ENCODE results near the gene GAS7. TPM values are rescaled to one million over a fixed set of nuclear protein-coding genes. Genes with fewer than 3 reads are reported as not detected.
A peak's percentile ranks its signal among the peaks of the same experiment; 100 is the strongest.

GAS7 gene
- total and polyA plus RNA-seq, 3 donors from 2014 or later = 70.2 to 184 (median 152) TPM

DNA sequence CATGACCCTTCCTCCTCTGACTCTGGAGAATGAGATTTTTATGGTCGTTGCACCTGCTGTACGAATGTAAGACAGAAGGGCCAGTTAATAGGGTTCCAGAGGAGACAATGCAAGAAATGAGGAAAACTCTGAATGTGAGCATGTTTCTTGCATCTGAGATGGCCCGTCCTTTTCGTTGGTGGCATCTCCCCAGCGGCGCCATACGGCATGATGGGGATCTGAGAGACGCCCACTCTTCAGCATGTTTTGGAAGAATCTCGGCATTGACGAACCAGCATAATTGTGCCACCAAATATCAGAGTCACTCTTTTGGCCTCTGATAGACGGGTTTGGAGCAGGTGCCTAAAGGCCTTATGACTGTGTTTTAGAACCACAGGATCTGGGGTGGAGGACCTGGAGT, 166.8 kb downstream of the GAS7 start:
- no peaks in the 10 kb centered on the region for H3K36me3 ChIP-seq (ENCODE audit: low read depth, missing control alignments)
- H3K4me3 ChIP-seq = no peak overlapping the region
- intact Hi-C loops (cut with DNase I; ENCODE audit: low total_unique reads) = no loop called here
- peaks cover 18% of the 10 kb centered on the region for H3K4me1 ChIP-seq
- WGBS, 2 donors = 84 to 85% methylated on average over 9 to 11 of the region's 11 CpGs
- no peak for DNase-seq
- H3K9me3 ChIP-seq = no peaks in the 10 kb centered on the region
- no peak overlapping the region for H3K27ac ChIP-seq
- TF ChIP-seq POLR2A (IDR thresholded peaks at IDR 0.05) = no peak
- TF ChIP-seq, protein P1, sequence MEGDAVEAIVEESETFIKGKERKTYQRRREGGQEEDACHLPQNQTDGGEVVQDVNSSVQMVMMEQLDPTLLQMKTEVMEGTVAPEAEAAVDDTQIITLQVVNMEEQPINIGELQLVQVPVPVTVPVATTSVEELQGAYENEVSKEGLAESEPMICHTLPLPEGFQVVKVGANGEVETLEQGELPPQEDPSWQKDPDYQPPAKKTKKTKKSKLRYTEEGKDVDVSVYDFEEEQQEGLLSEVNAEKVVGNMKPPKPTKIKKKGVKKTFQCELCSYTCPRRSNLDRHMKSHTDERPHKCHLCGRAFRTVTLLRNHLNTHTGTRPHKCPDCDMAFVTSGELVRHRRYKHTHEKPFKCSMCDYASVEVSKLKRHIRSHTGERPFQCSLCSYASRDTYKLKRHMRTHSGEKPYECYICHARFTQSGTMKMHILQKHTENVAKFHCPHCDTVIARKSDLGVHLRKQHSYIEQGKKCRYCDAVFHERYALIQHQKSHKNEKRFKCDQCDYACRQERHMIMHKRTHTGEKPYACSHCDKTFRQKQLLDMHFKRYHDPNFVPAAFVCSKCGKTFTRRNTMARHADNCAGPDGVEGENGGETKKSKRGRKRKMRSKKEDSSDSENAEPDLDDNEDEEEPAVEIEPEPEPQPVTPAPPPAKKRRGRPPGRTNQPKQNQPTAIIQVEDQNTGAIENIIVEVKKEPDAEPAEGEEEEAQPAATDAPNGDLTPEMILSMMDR (IDR thresholded peaks at IDR 0.05) = no peak
- H3K27me3 ChIP-seq = no peaks in the 10 kb centered on the region

DNA sequence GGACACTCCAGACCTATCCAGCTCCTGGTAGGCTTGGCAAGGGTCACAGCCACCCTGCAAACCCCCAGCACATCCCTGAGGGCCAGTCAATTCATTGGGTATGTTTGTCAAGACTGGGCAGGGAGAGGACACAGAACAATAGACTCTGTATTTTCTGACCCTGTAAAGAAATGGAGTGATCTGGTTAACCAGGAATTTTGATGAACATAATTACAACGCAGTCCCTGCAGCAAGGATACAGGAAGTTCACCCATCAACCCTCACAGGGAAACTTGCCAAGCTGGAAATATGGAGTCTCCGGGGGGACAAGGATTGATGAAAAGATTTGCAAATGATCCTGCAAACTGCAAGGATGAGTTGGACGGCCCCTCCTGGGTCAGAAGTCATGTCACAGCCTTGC, 167.3 kb downstream of the GAS7 start:
- intact Hi-C loops (cut with DNase I; ENCODE audit: low total_unique reads) = no loop called here
- DNase-seq = no peak
- Histone ChIP-seq H3K4me1 (peaks cover 14% of the 10 kb centered on the region), H3K36me3 (ENCODE audit: low read depth, missing control alignments) (no peaks in the 10 kb centered on the region), H3K27ac (peak overlapping the region in 1 of 2 donors; percentile 14), H3K4me3 (no peak overlapping the region), H3K9me3 (no peaks in the 10 kb centered on the region), H3K27me3 (no peaks in the 10 kb centered on the region)
- WGBS, 2 donors = 43 to 50% methylated on average over 3 of the region's 3 CpGs
- TF ChIP-seq, protein P1 (IDR thresholded peaks at IDR 0.05) = no peak
- TF ChIP-seq POLR2A (IDR thresholded peaks at IDR 0.05) = no peak

DNA sequence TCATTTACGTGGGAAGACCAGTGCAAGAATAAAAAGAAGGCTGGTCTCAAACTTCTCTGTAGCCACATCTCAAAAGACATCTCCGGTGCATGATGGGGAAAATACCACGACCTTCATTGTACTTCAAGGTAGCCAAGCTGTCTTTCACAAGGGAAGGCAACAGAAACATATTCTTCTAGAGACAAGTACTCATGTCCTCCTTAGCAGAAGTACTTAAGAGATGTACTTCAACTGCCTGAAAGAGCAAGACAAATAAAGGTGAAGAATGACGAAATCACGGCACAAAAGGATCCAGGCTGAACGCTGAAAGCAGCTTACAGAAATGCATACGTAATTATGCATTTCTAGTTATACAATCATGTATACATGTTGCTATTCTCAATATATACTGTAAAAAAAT, 169.3 kb downstream of the GAS7 start:
- Histone ChIP-seq H3K27me3 (no peaks in the 10 kb centered on the region), H3K36me3 (ENCODE audit: low read depth, missing control alignments) (no peaks in the 10 kb centered on the region), H3K4me3 (no peak overlapping the region), H3K4me1 (peaks cover 14% of the 10 kb centered on the region), H3K9me3 (no peaks in the 10 kb centered on the region), H3K27ac (peak overlapping the region in 1 of 2 donors; percentile 11)
- intact Hi-C loops (cut with DNase I; ENCODE audit: low total_unique reads) = no loop called here
- 70 to 72% methylated on average over 7 of the region's 7 CpGs for WGBS, 2 donors
- DNase-seq = no peak
- no peak for TF ChIP-seq POLR2A (IDR thresholded peaks at IDR 0.05)
- TF ChIP-seq, protein P1 (IDR thresholded peaks at IDR 0.05) = no peak

DNA sequence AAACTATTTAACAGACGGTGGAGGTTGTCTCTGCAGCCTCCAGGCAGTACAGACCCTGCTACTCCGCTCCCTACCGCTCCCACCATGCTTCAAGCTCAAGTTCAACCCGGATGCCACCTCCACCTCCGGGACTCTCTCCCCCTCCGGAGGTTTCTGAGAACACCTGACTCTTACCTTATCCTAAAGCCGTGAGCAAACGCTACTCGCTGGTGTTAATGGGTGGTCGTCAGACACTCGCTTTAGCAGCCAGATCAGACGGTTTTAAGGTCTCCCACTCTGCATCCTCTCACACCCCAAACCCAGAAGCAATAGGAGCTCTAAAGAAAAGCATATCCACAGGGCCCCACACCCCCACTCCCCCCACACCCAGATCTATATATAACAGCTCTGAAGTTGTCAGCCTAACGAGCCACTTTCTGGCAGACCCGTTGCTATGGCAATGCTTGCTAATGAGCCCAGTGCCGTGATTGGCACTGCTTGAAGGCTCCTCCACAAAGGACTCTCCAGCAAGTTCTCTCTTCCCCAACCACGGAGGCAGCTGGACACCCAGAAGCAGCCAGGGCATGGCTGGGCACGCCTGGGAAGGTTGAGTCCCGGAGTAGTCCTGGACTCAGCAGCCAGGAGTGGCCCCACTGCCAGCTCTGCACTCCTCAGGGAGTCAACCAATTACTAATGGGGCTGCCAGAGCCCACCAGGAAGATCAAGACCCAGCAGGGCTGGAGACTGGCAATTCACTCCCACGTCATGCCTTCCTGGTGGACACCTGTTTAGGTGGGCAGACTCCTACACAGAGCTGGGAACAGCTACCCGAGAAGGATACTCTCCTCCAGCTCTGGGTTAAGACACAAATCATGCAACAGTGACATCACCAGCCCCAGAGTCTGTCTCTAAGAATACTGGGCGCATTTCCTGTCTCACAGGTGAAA, 172.2 kb downstream of the GAS7 start:
- intact Hi-C loops (cut with DNase I; ENCODE audit: low total_unique reads) = no loop called here
- Histone ChIP-seq H3K9me3 (no peaks in the 10 kb centered on the region), H3K4me1 (peaks cover 4% of the 10 kb centered on the region), H3K36me3 (ENCODE audit: low read depth, missing control alignments) (no peaks in the 10 kb centered on the region), H3K4me3 (no peak overlapping the region), H3K27me3 (no peaks in the 10 kb centered on the region), H3K27ac (no peak overlapping the region)
- TF ChIP-seq POLR2A (IDR thresholded peaks at IDR 0.05) = no peak
- TF ChIP-seq, protein P1 (IDR thresholded peaks at IDR 0.05) = no peak
- WGBS, 2 donors = 58 to 68% methylated on average over 19 to 21 of the region's 21 CpGs
- DNase-seq = no peak
